ENCODE results near the gene KSR2.
"Not testable (repeated sequence)": the region's sequence is repeated elsewhere in the genome, so short reads cannot be mapped to it uniquely, and the experiment has no call there.

Gene KSR2

DNA sequence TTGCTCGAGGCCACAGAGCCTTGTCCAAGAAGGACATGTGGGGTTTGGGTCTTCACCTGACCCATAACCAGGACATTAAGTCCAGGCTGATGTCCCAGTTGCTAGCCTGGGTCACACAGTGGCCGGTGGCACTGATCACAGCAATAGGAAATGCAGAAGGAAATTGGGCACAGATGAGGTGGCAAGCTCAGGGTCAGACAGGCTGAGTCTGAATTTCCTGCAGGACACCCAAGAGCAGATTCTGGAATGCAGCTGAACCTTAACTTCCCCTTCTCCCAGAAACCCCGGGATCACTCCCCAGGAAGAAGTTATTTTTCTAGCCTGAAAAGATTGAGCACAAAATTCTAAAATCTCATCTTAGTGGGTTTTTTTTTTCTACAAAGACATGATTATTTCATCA lies 199.9 kb downstream of the KSR2 start:
- H3K27ac ChIP-seq (ENCODE audit: low read length): no peak overlapping the region
- H3K4me1 ChIP-seq (ENCODE audit: control insufficient read depth, insufficient read depth, low read length): no peaks in the 10 kb centered on the region
- H3K36me3 ChIP-seq (ENCODE audit: control insufficient read depth, insufficient read depth, low read length): no peaks in the 10 kb centered on the region
- H3K9me3 ChIP-seq (ENCODE audit: control insufficient read depth, insufficient read depth, low read length): no peaks in the 10 kb centered on the region
- H3K4me3 ChIP-seq (ENCODE audit: low read length): no peak overlapping the region
- WGBS (ENCODE audit: insufficient coverage, insufficient read length): no CpG with 5 or more reads among the region's 3 CpGs
- H3K27me3 ChIP-seq (ENCODE audit: control insufficient read depth, insufficient read depth, low read length): no peaks in the 10 kb centered on the region
- no peak for DNase-seq (ENCODE audit: low read depth, low spot score)

DNA sequence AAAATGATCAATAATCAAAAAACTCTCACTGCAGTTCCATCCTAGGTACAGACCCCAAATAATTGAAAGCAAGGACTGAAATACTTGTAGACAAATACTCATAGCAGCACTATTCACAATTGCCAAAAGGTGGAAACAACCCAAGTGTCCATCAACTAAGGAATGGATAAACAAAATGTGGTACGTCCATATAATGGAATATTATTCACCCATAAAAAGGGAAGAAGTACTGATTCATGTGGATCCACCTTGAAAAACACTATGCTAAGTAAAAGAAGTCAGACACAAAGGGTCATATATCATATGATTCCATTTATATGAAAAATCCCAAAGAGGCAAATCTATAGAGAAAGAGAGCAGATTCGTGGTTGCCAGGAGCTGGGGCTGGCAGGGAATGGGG lies 202.8 kb downstream of the KSR2 start:
- Histone ChIP-seq H3K27me3 (ENCODE audit: control insufficient read depth, insufficient read depth, low read length) (no peaks in the 10 kb centered on the region), H3K9me3 (ENCODE audit: control insufficient read depth, insufficient read depth, low read length) (no peaks in the 10 kb centered on the region), H3K27ac (ENCODE audit: low read length) (no peak overlapping the region), H3K4me1 (ENCODE audit: control insufficient read depth, insufficient read depth, low read length) (no peaks in the 10 kb centered on the region), H3K36me3 (ENCODE audit: control insufficient read depth, insufficient read depth, low read length) (no peaks in the 10 kb centered on the region), H3K4me3 (ENCODE audit: low read length) (no peak overlapping the region)
- WGBS (ENCODE audit: insufficient coverage, insufficient read length): no CpG with 5 or more reads among the region's 2 CpGs
- DNase-seq (ENCODE audit: low read depth, low spot score): no peak

DNA sequence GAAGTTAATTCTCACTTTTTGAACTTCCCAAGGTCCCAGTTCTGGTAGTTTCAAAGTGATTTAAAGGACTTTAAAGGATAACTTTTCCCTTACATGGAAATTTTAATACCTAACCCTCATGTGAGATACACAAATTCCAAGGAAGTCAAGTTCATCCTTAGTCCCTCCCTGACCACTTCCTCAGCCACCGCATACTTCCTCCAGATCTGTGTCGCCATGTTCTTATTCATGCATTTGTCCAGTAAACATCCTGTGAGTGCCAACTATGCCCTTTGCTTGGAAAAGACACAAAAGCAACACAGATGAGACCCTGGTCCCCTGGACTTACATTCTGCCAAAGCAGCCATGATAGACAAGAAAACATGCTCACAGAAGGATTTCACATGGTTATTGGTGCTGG lies 206.6 kb downstream of the KSR2 start:
- Histone ChIP-seq H3K27ac (ENCODE audit: low read length) (no peak overlapping the region), H3K36me3 (ENCODE audit: control insufficient read depth, insufficient read depth, low read length) (no peaks in the 10 kb centered on the region), H3K4me3 (ENCODE audit: low read length) (no peak overlapping the region), H3K9me3 (ENCODE audit: control insufficient read depth, insufficient read depth, low read length) (no peaks in the 10 kb centered on the region), H3K27me3 (ENCODE audit: control insufficient read depth, insufficient read depth, low read length) (no peaks in the 10 kb centered on the region), H3K4me1 (ENCODE audit: control insufficient read depth, insufficient read depth, low read length) (no peaks in the 10 kb centered on the region; the same call in 1 of the 2 replicates)
- whole genome bisulfite sequencing (ENCODE audit: insufficient coverage, insufficient read length): no CpG with 5 or more reads among the region's 2 CpGs
- DNase-seq (ENCODE audit: low read depth, low spot score): no peak

DNA sequence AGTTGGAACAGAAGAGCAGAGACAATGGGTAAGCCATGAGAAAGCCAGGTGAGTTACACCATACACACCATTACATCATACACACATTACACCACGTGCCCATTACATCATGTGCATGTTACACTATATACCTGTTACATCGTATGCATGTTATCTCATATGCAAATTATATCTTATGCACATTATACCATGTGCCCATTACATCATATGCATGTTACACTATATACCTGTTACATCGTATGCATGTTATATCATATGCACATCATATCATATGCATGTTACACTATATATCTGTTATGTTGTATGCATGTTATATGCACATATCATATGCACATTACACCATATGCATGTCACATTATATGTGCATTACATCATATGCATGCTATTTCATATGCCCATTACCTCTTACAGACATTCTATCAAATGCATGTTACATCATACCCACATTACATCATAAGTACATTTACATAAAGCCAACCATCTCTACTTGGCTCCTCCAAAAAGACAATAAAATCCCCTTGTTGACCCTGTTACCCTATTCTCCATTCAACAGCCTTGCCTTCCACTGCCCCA lies 207.2 kb downstream of the KSR2 start:
- Histone ChIP-seq H3K9me3 (ENCODE audit: control insufficient read depth, insufficient read depth, low read length) (no peaks in the 10 kb centered on the region), H3K27me3 (ENCODE audit: control insufficient read depth, insufficient read depth, low read length) (no peaks in the 10 kb centered on the region), H3K27ac (ENCODE audit: low read length) (no peak overlapping the region), H3K36me3 (ENCODE audit: control insufficient read depth, insufficient read depth, low read length) (no peaks in the 10 kb centered on the region), H3K4me3 (ENCODE audit: low read length) (no peak overlapping the region), H3K4me1 (ENCODE audit: control insufficient read depth, insufficient read depth, low read length) (no peaks in the 10 kb centered on the region; the same call in 1 of the 2 replicates)
- no CpG with 5 or more reads among the region's 3 CpGs for WGBS (ENCODE audit: insufficient coverage, insufficient read length)
- DNase-seq (ENCODE audit: low read depth, low spot score): no peak

DNA sequence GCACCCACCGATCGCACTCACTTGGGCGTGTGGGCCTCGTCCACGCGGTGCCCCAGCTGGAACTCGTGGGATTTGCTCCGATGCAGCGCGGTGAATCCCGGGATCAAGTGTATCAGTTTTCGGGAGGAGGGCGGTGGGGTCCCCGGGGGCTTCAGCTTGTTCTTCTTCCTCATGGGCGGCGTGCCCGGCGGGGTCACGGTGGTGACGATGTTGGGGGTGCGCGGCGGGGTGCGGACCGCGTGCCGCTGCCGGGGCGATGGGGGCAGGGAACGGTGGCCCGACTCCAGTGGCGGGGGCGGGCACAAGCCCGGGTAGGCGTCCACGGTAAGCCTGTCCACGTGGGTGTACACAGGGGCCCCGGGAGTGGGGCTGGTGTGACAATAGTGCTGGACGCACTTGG lies 207.8 kb downstream of the KSR2 start:
- Histone ChIP-seq H3K4me3 (ENCODE audit: low read length) (no peak overlapping the region), H3K27me3 (ENCODE audit: control insufficient read depth, insufficient read depth, low read length) (no peaks in the 10 kb centered on the region)
- DNase-seq (ENCODE audit: low read depth, low spot score): no peak

DNA sequence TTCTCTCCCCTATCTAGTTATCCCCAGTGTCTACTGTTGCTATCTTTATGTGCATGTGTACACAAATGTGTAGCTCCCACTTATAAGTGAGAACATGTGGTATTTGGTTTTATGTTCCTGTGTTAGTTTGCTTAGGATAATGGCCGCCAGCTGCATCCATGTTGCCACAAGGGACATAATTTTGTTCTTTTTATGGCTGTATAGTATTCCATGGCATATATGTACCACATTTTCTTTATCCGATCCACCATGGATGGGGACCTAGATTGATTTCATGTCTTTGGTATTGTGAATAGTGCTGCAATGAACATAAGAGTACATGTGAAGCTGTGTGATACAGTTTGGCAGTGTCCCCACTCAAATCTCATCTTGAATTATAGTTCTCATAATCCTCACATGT lies 218.1 kb downstream of the KSR2 start:
- DNase-seq (ENCODE audit: low read depth, low spot score): no peak
- Histone ChIP-seq H3K4me3 (ENCODE audit: low read length) (no peak overlapping the region), H3K27me3 (ENCODE audit: control insufficient read depth, insufficient read depth, low read length) (no peaks in the 10 kb centered on the region), H3K36me3 (ENCODE audit: control insufficient read depth, insufficient read depth, low read length) (no peaks in the 10 kb centered on the region), H3K9me3 (ENCODE audit: control insufficient read depth, insufficient read depth, low read length) (no peaks in the 10 kb centered on the region), H3K4me1 (ENCODE audit: control insufficient read depth, insufficient read depth, low read length) (no peaks in the 10 kb centered on the region), H3K27ac (ENCODE audit: low read length) (no peak overlapping the region)
- no CpG with 5 or more reads among the region's 2 CpGs for WGBS (ENCODE audit: insufficient coverage, insufficient read length)

More for the DNA sequence above, 207.8 kb downstream of the KSR2 start:
- Histone ChIP-seq H3K9me3 (ENCODE audit: control insufficient read depth, insufficient read depth, low read length) (no peaks in the 10 kb centered on the region), H3K36me3 (ENCODE audit: control insufficient read depth, insufficient read depth, low read length) (no peaks in the 10 kb centered on the region), H3K27ac (ENCODE audit: low read length) (no peak overlapping the region), H3K4me1 (ENCODE audit: control insufficient read depth, insufficient read depth, low read length) (no peaks in the 10 kb centered on the region; the same call in 1 of the 2 replicates)
- no CpG with 5 or more reads among the region's 39 CpGs for WGBS (ENCODE audit: insufficient coverage, insufficient read length)

DNA sequence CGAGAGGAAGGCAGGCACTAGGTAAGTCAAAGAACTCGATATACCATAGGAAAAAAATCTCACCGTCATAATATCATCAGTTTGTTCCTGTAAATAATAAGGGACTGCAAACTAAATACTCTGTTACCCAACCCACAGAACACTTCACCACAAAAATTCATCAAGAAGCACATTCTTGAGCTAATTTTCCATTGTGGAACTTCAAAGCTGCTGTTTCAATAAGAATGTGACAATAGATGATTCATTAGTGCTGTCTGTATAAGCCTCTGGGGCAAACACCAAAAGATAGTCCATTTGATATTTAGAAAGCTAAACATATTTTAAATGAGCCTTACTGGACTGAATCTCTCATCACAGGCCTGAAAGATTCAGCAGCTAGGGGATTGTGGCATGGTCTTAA lies 219.4 kb downstream of the KSR2 start:
- H3K36me3 ChIP-seq (ENCODE audit: control insufficient read depth, insufficient read depth, low read length): no peaks in the 10 kb centered on the region
- H3K9me3 ChIP-seq (ENCODE audit: control insufficient read depth, insufficient read depth, low read length): no peaks in the 10 kb centered on the region
- H3K4me3 ChIP-seq (ENCODE audit: low read length): no peak overlapping the region
- no peak overlapping the region for H3K27ac ChIP-seq (ENCODE audit: low read length)
- no peak for DNase-seq (ENCODE audit: low read depth, low spot score)
- H3K27me3 ChIP-seq (ENCODE audit: control insufficient read depth, insufficient read depth, low read length): no peaks in the 10 kb centered on the region
- no peaks in the 10 kb centered on the region for H3K4me1 ChIP-seq (ENCODE audit: control insufficient read depth, insufficient read depth, low read length)
- no CpG with 5 or more reads among the region's 3 CpGs for WGBS (ENCODE audit: insufficient coverage, insufficient read length)

DNA sequence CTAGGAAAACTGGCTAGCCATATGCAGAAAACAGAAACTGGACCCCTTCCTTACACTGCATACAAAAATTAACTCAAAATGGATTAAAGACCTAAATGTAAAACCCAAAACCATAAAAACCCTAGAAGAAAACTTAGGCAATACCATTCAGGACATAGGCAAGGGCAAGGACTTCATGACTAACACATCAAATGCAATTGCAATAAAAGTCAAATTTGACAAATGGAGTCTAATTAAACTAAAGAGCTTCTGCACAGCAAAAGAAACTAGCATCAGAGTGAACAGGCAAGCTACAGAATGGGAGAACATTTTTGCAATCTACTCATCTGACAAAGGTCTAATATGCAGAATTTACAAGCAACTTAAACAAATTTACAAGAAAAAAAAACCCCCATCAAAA lies 222.4 kb downstream of the KSR2 start:
- H3K4me3 ChIP-seq (ENCODE audit: low read length); H3K27ac ChIP-seq (ENCODE audit: low read length); H3K27me3 ChIP-seq (ENCODE audit: control insufficient read depth, insufficient read depth, low read length); DNase-seq (ENCODE audit: low read depth, low spot score); H3K9me3 ChIP-seq (ENCODE audit: control insufficient read depth, insufficient read depth, low read length); H3K4me1 ChIP-seq (ENCODE audit: control insufficient read depth, insufficient read depth, low read length); H3K36me3 ChIP-seq (ENCODE audit: control insufficient read depth, insufficient read depth, low read length): not testable (repeated sequence)

DNA sequence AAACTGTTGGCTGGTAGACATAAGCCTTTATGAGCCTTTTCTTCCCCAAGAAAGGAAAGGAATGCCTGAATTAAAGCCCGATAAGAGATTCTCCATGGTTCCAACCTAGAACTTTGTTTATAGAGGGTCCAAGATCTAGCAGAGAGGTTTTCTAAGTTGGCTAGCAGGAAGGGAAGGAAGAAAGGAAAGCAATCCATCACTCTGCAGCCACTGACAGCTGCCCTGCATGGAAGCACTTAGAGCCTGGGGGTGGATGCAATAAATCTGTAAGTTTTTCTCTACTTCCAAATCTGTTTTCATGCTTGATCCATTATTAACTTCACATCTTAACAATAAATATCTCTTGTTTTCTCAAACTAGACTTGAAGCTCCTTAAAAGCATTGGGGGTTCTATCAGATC lies 224.4 kb downstream of the KSR2 start:
- Histone ChIP-seq H3K36me3 (ENCODE audit: control insufficient read depth, insufficient read depth, low read length) (no peaks in the 10 kb centered on the region), H3K27ac (ENCODE audit: low read length) (no peak overlapping the region), H3K4me1 (ENCODE audit: control insufficient read depth, insufficient read depth, low read length) (no peaks in the 10 kb centered on the region), H3K9me3 (ENCODE audit: control insufficient read depth, insufficient read depth, low read length) (no peaks in the 10 kb centered on the region), H3K27me3 (ENCODE audit: control insufficient read depth, insufficient read depth, low read length) (no peaks in the 10 kb centered on the region), H3K4me3 (ENCODE audit: low read length) (no peak overlapping the region)
- WGBS (ENCODE audit: insufficient coverage, insufficient read length): no CpG with 5 or more reads among the region's 1 CpG
- no peak for DNase-seq (ENCODE audit: low read depth, low spot score)

DNA sequence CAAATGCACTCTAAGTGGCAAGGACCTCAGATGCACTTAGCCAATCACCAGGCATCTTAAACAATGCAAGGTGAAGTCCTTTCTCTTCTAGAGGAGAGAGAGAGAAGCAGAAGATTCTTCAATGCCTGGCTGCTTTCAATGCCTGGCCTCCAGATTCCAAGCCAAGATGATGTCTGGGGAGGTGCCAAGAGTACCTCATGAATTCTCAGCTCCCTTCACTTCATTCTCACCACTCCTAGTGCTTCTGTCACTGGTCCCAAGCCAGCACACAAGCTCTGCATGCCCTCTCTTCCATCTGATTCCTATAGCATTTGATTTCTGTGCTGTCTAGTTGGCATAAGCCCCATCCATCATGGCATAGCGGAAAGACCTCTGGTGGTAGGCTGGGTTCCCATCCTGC lies 225.0 kb downstream of the KSR2 start:
- no peaks in the 10 kb centered on the region for H3K27me3 ChIP-seq (ENCODE audit: control insufficient read depth, insufficient read depth, low read length)
- WGBS (ENCODE audit: insufficient coverage, insufficient read length): no CpG with 5 or more reads among the region's 1 CpG
- no peak for DNase-seq (ENCODE audit: low read depth, low spot score)
- no peak overlapping the region for H3K27ac ChIP-seq (ENCODE audit: low read length)
- H3K36me3 ChIP-seq (ENCODE audit: control insufficient read depth, insufficient read depth, low read length): no peaks in the 10 kb centered on the region
- no peaks in the 10 kb centered on the region for H3K9me3 ChIP-seq (ENCODE audit: control insufficient read depth, insufficient read depth, low read length)
- H3K4me1 ChIP-seq (ENCODE audit: control insufficient read depth, insufficient read depth, low read length): no peaks in the 10 kb centered on the region
- H3K4me3 ChIP-seq (ENCODE audit: low read length): no peak overlapping the region

DNA sequence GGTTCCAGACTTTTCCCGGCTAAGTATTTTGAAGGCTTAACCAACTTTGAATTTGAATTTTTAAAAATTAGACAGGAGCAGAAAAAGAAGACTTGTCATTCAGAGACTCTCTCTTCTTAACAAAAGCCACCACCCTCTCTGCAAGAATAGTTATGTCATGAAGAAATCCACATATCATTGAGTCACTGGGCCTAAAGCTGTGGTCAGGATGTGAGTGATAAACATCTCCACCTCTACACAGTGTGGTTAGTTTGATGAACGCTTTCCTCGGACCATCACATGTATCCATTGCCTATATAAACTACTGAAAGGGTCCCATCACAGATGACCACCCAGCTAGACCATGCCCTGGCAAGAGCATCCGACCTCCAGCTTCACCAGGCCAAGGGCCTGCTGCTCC lies 226.1 kb downstream of the KSR2 start:
- Histone ChIP-seq H3K36me3 (ENCODE audit: control insufficient read depth, insufficient read depth, low read length) (no peaks in the 10 kb centered on the region), H3K27ac (ENCODE audit: low read length) (no peak overlapping the region), H3K4me1 (ENCODE audit: control insufficient read depth, insufficient read depth, low read length) (no peaks in the 10 kb centered on the region), H3K27me3 (ENCODE audit: control insufficient read depth, insufficient read depth, low read length) (no peaks in the 10 kb centered on the region), H3K9me3 (ENCODE audit: control insufficient read depth, insufficient read depth, low read length) (no peaks in the 10 kb centered on the region), H3K4me3 (ENCODE audit: low read length) (no peak overlapping the region)
- no CpG with 5 or more reads among the region's 4 CpGs for WGBS (ENCODE audit: insufficient coverage, insufficient read length)
- DNase-seq (ENCODE audit: low read depth, low spot score): no peak

Measured in iPS DF 6.9 (cell line).